H1 (cell line): ENCODE results near the gene DTD1. TPM values are rescaled to one million over a fixed set of nuclear protein-coding genes. Genes with fewer than 3 reads are reported as not detected.

Source experiments
- CTCF ChIA-PET: fragments of 300-600 bp; sonication (Branson Sonifier 250); formaldehyde crosslinking; loops from one replicate; lab custom pipeline; 2021; ENCODE audit not compliant: partially characterized antibody; lab: Charles Lee
- POLR2A ChIA-PET: fragments of 300-600 bp; sonication (Branson Sonifier 250); formaldehyde crosslinking; loops from one replicate; lab custom pipeline; 2021; ENCODE audit warnings: inconsistent platforms; ENCODE audit not compliant: partially characterized antibody; lab: Charles Lee
- DNase-seq, 2 experiments: peaks; one replicate each; pipeline versions ENCODE4 v3.0.0 to v3.0.0-alpha.2; 2010 to 2022; ENCODE audit warnings: low spot score in 2 of 2, low read depth in 1 of 2, mixed read lengths in 1 of 2
- FAIRE-seq: peaks from 2 replicates; lab custom pipeline; 2011; peaks lifted over from hg19 to GRCh38; lab: Jason Lieb, UNC
- H2AFZ ChIP-seq: 2 replicates; pipeline ENCODE4 v1.8.1; 2012; ENCODE audit warnings: low read length, inconsistent platforms
- H2AK5ac ChIP-seq: 2 replicates; pipeline ENCODE4 v1.6.1; 2013; ENCODE audit warnings: low read depth, low read length
- H2BK120ac ChIP-seq: replicated peaks from 2 replicates; pipeline ENCODE3; 2013; ENCODE audit warnings: low read depth, low read length, inconsistent platforms
- H2BK12ac ChIP-seq: 2 replicates; pipeline ENCODE4 v1.6.1; 2013; ENCODE audit warnings: low read depth, low read length
- H2BK15ac ChIP-seq: 2 replicates; pipeline ENCODE4 v1.6.1; 2013; ENCODE audit warnings: low read length
- H2BK20ac ChIP-seq: 2 replicates; pipeline ENCODE4 v1.6.1; 2013; ENCODE audit warnings: low read length
- H2BK5ac ChIP-seq: 2 replicates; pipeline ENCODE4 v1.6.1; 2013; ENCODE audit warnings: low read depth, low read length
- H3K14ac ChIP-seq: 2 replicates; pipeline ENCODE4 v1.6.1; 2013; ENCODE audit warnings: inconsistent platforms; ENCODE audit not compliant: insufficient read length
- H3K18ac ChIP-seq: 2 replicates; pipeline ENCODE4 v1.6.1; 2013; ENCODE audit warnings: low read length; ENCODE audit errors: extremely low read depth
- H3K23ac ChIP-seq: 2 replicates; pipeline ENCODE4 v1.6.1; 2013; ENCODE audit warnings: inconsistent platforms; ENCODE audit not compliant: insufficient read length
- H3K23me2 ChIP-seq: 2 replicates; pipeline ENCODE4 v1.6.1; 2013; ENCODE audit warnings: low read depth, low read length
- H3K27ac ChIP-seq: 2 replicates; pipeline ENCODE4 v1.6.1; 2011; ENCODE audit warnings: low read depth, low read length, inconsistent platforms
- H3K27me3 ChIP-seq, 4 experiments: replicated peaks in 1 of 4; 1 replicate in 1 of 4; 2 replicates in 3 of 4; pipeline versions ENCODE4 v1.6.1 to v1.8.1; 2011 to 2013; ENCODE audit warnings: low read length in 3 of 4, mild to moderate bottlenecking in 3 of 4, inconsistent platforms in 2 of 4, mixed read lengths in 2 of 4, moderate library complexity in 1 of 4; ENCODE audit not compliant: control insufficient read depth in 3 of 4, insufficient read depth in 3 of 4; ENCODE audit errors: extremely low read depth in 1 of 4
- H3K36me3 ChIP-seq, 4 experiments: 2 replicates each; pipeline versions ENCODE4 v1.6.1 to v1.8.1; 2011 to 2013; ENCODE audit warnings: mild to moderate bottlenecking in 4 of 4, low read length in 3 of 4, moderate library complexity in 2 of 4, control low read depth in 1 of 4, inconsistent platforms in 1 of 4; ENCODE audit not compliant: insufficient read depth in 4 of 4, control insufficient read depth in 2 of 4
- H3K4ac ChIP-seq: replicated peaks from 2 replicates; pipeline ENCODE3; 2013; ENCODE audit warnings: low read length, low read depth, mixed read lengths, inconsistent platforms; ENCODE audit not compliant: insufficient read length
- H3K4me1 ChIP-seq, 4 experiments: replicated peaks in 1 of 4; 1 replicate in 1 of 4; 2 replicates in 3 of 4; pipeline versions ENCODE4 v1.6.1 to v1.8.1; 2011 to 2013; ENCODE audit warnings: low read length in 3 of 4, inconsistent platforms in 2 of 4, mixed read lengths in 1 of 4; ENCODE audit not compliant: insufficient read depth in 4 of 4, control insufficient read depth in 3 of 4
- H3K4me2 ChIP-seq, 2 experiments: 2 replicates each; pipeline versions ENCODE4 v1.6.1 to v1.8.1; 2011 to 2013; ENCODE audit warnings: low read depth in 2 of 2, low read length in 2 of 2, control low read depth in 1 of 2, inconsistent platforms in 1 of 2, mild to moderate bottlenecking in 1 of 2; ENCODE audit not compliant: insufficient read depth in 1 of 2
- H3K4me3 ChIP-seq, 4 experiments: fragments of 200-600, 300-600 bp in 1 of 4; sonication (generic), shearing (Covaris generic), sonication (Bioruptor Twin) in 1 of 4; 2 replicates each; pipeline versions ENCODE4 v1.5.1 to v1.8.1; 2011 to 2016; ENCODE audit warnings: low read length in 4 of 4, low read depth in 3 of 4, control low read depth in 2 of 4, inconsistent platforms in 2 of 4, mild to moderate bottlenecking in 2 of 4, mixed read lengths in 1 of 4, moderate library complexity in 1 of 4; ENCODE audit not compliant: insufficient read depth in 2 of 4; ENCODE audit errors: extremely low read depth in 1 of 4
- H3K56ac ChIP-seq: replicated peaks from 2 replicates; pipeline ENCODE3; 2013; ENCODE audit warnings: low read depth, mild to moderate bottlenecking, mixed read lengths, low read length, inconsistent platforms; ENCODE audit not compliant: insufficient read length
- H3K79me1 ChIP-seq: 2 replicates; pipeline ENCODE4 v1.6.1; 2013; ENCODE audit warnings: low read depth, low read length, control low read depth
- H3K79me2 ChIP-seq, 2 experiments: 2 replicates each; pipeline versions ENCODE4 v1.6.1 to v1.8.1; 2012 to 2013; ENCODE audit warnings: low read length in 2 of 2, mild to moderate bottlenecking in 2 of 2, inconsistent platforms in 1 of 2; ENCODE audit not compliant: insufficient read depth in 2 of 2, control insufficient read depth in 1 of 2
- H3K9ac ChIP-seq, 4 experiments: replicated peaks in 1 of 4; 1 replicate in 1 of 4; 2 replicates in 3 of 4; pipeline versions ENCODE4 v1.6.1 to v1.8.1; 2011 to 2013; ENCODE audit warnings: low read depth in 3 of 4, low read length in 3 of 4, control low read depth in 2 of 4, mild to moderate bottlenecking in 2 of 4, moderate library complexity in 2 of 4, inconsistent platforms in 1 of 4; ENCODE audit errors: extremely low read depth in 1 of 4
- H3K9me3 ChIP-seq, 2 experiments: 2 replicates each; pipeline versions ENCODE4 v1.6.1 to v1.8.1; 2012 to 2013; ENCODE audit warnings: mild to moderate bottlenecking in 2 of 2, moderate library complexity in 2 of 2, control low read depth in 1 of 2, inconsistent platforms in 1 of 2, low read depth in 1 of 2, low read length in 1 of 2, mixed read lengths in 1 of 2; ENCODE audit not compliant: insufficient read depth in 2 of 2
- H4K20me1 ChIP-seq, 2 experiments: replicated peaks in 1 of 2; 2 replicates each; pipeline versions ENCODE3 to v1.8.1; 2011 to 2013; ENCODE audit warnings: inconsistent platforms in 2 of 2, low read length in 2 of 2, mild to moderate bottlenecking in 1 of 2; ENCODE audit not compliant: insufficient read depth in 2 of 2, control insufficient read depth in 1 of 2
- H4K5ac ChIP-seq: 2 replicates; pipeline ENCODE4 v1.6.1; 2013; ENCODE audit warnings: low read length, low read depth, mixed read lengths, inconsistent platforms; ENCODE audit not compliant: insufficient read length
- H4K8ac ChIP-seq: 2 replicates; pipeline ENCODE4 v1.8.0; 2013; ENCODE audit warnings: mild to moderate bottlenecking, moderate library complexity, low read length, inconsistent platforms; ENCODE audit not compliant: insufficient read depth; ENCODE audit errors: extremely low read depth
- H4K91ac ChIP-seq: replicated peaks from 2 replicates; pipeline ENCODE3; 2013; ENCODE audit warnings: low read length, mixed read lengths, inconsistent platforms; ENCODE audit not compliant: insufficient read length
- CBX8 ChIP-seq: fragments of 300-800, 300-1000 bp; sonication (generic); IDR thresholded peaks from 2 replicates; pipeline ENCODE4 v1.7.1; 2016; ENCODE audit warnings: low read depth, low read length, borderline replicate concordance
- EP300 ChIP-seq, 2 experiments: IDR thresholded peaks; 1 replicate in 1 of 2; 2 replicates in 1 of 2; pipeline ENCODE4 v1.6.1; 2011 to 2012; ENCODE audit warnings: low read depth in 2 of 2, low read length in 2 of 2, mild to moderate bottlenecking in 2 of 2, borderline replicate concordance in 1 of 2, inconsistent platforms in 1 of 2, moderate library complexity in 1 of 2
- EZH2 ChIP-seq: fragments of 200-600 bp; sonication (generic); IDR thresholded peaks from 2 replicates; pipeline ENCODE4 v1.7.1; 2012; ENCODE audit warnings: low read depth, mild to moderate bottlenecking, moderate library complexity, low read length, inconsistent platforms; ENCODE audit not compliant: severe bottlenecking
- GTF2F1 ChIP-seq: IDR thresholded peaks from 2 replicates; pipeline ENCODE4 v1.6.1; 2012; ENCODE audit warnings: low read depth, low read length, improper control_type of control experiment, borderline replicate concordance
- HDAC6 ChIP-seq: IDR thresholded peaks from one replicate; pipeline ENCODE4 v1.7.1; 2012; ENCODE audit warnings: low read depth, mild to moderate bottlenecking, inconsistent platforms, low read length, moderate library complexity
- KDM1A ChIP-seq: fragments of 200-600, 300-600 bp; sonication (generic); IDR thresholded peaks from 2 replicates; pipeline ENCODE4 v1.7.1; 2016; ENCODE audit warnings: mild to moderate bottlenecking, low read length, borderline replicate concordance
- POU5F1 ChIP-seq: IDR thresholded peaks from 2 replicates; pipeline ENCODE4 v1.6.1; 2011; ENCODE audit warnings: low read depth, mild to moderate bottlenecking, low read length, moderate library complexity
- USF2 ChIP-seq: IDR thresholded peaks from 2 replicates; pipeline ENCODE4 v1.6.1; 2011; ENCODE audit warnings: low read length, improper control_type of control experiment
- WGBS, 2 experiments: shearing (Covaris generic) in 1 of 2; methylation state at CpG; one replicate each; pipeline versions ENCODE4 v1.1.6 to v1.1.7; 2013 to 2015; ENCODE audit warnings: low lambda C conversion rate in 2 of 2, mixed read lengths in 2 of 2, inconsistent platforms in 1 of 2, low coverage in 1 of 2, missing lambda C conversion rate in 1 of 2; ENCODE audit not compliant: insufficient replicate concordance in 2 of 2, insufficient coverage in 1 of 2, insufficient read length in 1 of 2; ENCODE audit errors: extremely low coverage in 1 of 2, missing lambda C conversion rate in 1 of 2; 5-methylcytosine and 5-hydroxymethylcytosine counted together
- polyA plus RNA-seq, 7 experiments: library from polyadenylated mRNA; depleted of rRNA in 3 of 7; stranded (reverse) in 5 of 7; unstranded in 2 of 7; fragments of >200 nt in 5 of 7; fragments of 200-250 nt in 2 of 7; gene quantifications; 1 replicate in 5 of 7; 2 replicates in 1 of 7; 4 replicates in 1 of 7; pipeline versions ENCODE4 v1.2.1 to v1.2.3, GENCODE V29; 2011 to 2013; ENCODE audit warnings: missing spikeins in 2 of 7, mixed read lengths in 2 of 7
- total RNA-seq: library from RNA; stranded (reverse); fragmentation: NEBNext Ultra II Directional; extraction: Animal tissue kit (Norgen Biotek cat#: 25700); gene quantifications from 2 replicates; pipeline ENCODE4 v1.2.1, GENCODE V29; 2021

Gene DTD1
- total and polyA plus RNA-seq, 2 of the 8 experiments (the other 6 are each of a cell fraction or from before 2014, with no cell fraction given): 49.7 to 66.6 TPM

GRCh38 chr20:18742841-18743240 lies 155.0 kb downstream of the DTD1 start:
- Histone ChIP-seq H3K4me1 (peaks cover 0 to 5% (median 2%) of the 10 kb centered on the region in 4 experiments; a peak in 2 of 7 replicates), H3K18ac (no peak overlapping the region), H3K4ac (no peak overlapping the region), H3K79me1 (peaks cover 3% of the 10 kb centered on the region; the same call in 1 of the 2 replicates), H4K91ac (no peak overlapping the region), H3K23me2 (no peaks in the 10 kb centered on the region), H2BK20ac (no peak overlapping the region), H3K79me2 (no peaks in the 10 kb centered on the region), H2BK120ac (no peak overlapping the region), H3K36me3 (no peaks in the 10 kb centered on the region), H2BK5ac (no peak overlapping the region), H3K4me2 (no peak overlapping the region), H3K9me3 (no peaks in the 10 kb centered on the region), H2BK12ac (no peak overlapping the region), H3K27me3 (no peaks in the 10 kb centered on the region), H4K5ac (no peak overlapping the region), H3K27ac (no peak overlapping the region), H4K20me1 (no peaks in the 10 kb centered on the region), H2AFZ (no peak overlapping the region), H3K4me3 (no peak overlapping the region), H2AK5ac (no peak overlapping the region), H3K9ac (no peak overlapping the region), H3K56ac (no peak overlapping the region), H3K23ac (no peak overlapping the region), H2BK15ac (no peak overlapping the region), H4K8ac (no peak overlapping the region), H3K14ac (no peak overlapping the region)
- ChIA-PET POLR2A (no interaction called here), CTCF (no interaction called here)
- TF ChIP-seq GTF2F1: no peak
- no peak for TF ChIP-seq USF2
- no peak for TF ChIP-seq KDM1A
- TF ChIP-seq CBX8: no peak
- TF ChIP-seq EZH2: no peak
- no peak for TF ChIP-seq EP300 (IDR thresholded peaks at IDR 0.05; ENCODE audit: borderline replicate concordance in 1 of 2, low read depth in 2 of 2, low read length in 2 of 2)
- TF ChIP-seq HDAC6: no peak
- no peak for TF ChIP-seq POU5F1
- DNase-seq (no peak), FAIRE-seq (no peak)
- WGBS, 2 experiments: 65% methylated on average over 3 of the region's 3 CpGs; no CpG with 5 or more reads in 1 of the 2 experiments
